Non-pigmented ciliary epithelial cell (primary cell): ENCODE measurements around the gene FUZ.

ENCODE experiments used
- DNase-seq: peaks from one replicate; pipeline ENCODE4 v3.0.0-alpha.2; 2010; ENCODE audit warnings: low read depth

The FUZ gene

DNA sequence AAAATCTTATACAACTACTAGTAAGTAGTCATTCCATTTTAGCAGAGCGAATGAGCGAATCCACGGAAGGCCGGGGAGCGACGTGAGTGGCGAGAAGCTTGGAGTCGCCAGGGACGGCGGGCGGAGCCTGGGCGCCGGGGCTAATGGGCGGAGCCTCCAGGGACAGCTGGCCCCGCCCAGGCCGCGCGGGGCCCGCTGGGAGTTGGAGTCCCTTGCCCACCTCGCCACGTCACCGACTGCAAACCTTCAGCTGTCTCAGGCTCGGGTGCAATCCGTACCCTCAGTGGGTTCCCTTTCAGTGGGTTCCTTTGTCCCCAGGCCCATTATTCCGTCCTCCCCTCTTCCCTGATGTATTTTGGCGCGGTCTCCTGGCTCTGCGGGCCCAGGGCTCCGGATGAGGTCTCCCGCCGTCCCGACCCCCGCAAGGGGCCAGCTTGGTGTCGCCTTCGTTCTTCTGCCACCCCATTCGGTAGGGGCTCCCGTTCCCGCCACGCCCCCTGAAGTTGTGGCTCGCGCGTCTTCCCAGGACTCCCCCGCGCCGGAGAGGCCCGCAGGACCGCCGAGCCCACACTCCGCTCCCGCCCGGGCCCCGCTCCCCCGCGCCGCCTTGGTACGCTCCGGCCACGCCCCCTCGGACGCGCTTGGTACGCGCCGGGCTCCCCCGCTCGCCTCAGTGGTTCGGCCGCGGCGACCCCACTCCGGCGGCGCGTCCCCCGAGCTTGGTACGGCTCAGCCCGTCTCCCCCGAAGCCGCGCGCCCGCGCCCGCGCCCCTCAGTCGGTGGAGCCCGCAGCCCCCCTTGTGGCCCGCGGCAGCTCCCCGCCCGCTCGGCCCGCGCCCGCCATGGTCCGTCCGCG lies 37.6 kb upstream of the FUZ start, which contains the start of gene PTOV1:
Gene PTOV1 (plus strand): TSS at position 673 of the 856 bp plus-strand sequence.
- peak; percentile 70 for DNase-seq

DNA sequence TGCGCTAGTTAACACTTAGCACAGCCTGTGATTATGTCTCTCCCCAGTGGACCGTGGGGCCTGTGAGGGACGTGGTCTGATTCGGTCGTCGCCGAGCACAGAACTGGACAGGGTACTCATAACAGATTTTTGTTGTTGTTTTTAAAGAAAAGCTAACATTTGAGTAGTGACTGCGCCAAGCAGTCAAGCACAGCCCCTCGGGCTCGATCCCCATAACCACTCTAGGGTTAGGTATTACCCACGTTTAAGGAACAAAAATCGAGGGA lies 37.1 kb upstream of the FUZ start:
- no peak for DNase-seq

DNA sequence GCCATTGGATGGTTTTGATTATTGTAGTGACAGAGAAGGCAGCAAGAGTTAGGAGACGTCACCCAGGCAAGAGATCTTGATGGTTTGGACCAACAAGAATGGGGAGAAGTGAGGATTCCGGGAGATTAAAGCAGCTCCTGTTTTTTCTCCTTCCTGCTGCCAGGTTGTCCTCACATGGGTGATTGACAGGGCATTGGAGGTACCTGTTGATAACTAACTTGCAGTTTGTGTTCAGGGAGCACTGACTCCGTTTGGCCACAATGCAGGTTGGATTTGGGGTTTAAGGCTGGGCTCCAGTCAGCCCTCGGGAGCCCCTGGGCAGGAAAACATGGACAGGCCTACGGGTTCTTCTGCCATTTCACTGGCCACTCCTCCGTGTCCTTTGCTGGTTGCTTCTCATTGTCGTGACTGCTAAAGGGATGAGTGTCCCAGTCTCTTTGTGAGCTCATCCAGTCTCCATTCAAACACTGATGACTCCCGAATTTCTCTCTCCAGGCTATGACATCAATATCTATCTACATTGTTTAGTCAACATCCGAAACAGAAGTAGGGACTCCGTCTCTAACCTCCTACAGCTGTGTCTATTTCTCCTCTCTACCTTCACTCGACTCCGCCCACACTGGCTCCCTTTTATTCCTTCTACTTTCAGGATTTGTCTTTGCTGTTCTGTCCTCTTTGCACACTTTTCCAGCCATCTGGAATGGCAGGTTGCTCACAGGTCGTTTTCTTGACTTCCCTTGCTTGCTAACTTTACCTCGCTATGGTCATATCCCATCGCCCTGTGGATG lies 36.5 kb upstream of the FUZ start:
- DNase-seq, result no peak

DNA sequence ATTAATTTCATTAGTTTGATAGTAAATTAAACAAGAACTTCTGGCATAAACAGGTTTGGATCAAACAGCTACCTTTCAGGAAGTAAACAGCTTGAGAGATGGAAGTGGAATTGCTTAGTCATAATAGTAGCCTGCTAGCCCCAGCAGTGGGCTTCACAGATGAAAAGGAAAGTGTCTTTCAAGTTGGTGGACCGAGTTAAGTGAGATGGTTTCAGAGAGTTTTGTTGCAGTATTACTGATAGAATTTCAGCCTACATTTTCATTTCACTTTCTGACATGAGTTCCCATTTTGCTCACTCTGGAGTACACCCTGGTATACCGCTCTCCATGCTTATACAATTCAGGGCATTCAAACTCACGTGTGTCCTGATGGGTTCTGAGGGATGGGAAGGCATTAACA lies 35.8 kb upstream of the FUZ start:
- DNase-seq, result no peak

DNA sequence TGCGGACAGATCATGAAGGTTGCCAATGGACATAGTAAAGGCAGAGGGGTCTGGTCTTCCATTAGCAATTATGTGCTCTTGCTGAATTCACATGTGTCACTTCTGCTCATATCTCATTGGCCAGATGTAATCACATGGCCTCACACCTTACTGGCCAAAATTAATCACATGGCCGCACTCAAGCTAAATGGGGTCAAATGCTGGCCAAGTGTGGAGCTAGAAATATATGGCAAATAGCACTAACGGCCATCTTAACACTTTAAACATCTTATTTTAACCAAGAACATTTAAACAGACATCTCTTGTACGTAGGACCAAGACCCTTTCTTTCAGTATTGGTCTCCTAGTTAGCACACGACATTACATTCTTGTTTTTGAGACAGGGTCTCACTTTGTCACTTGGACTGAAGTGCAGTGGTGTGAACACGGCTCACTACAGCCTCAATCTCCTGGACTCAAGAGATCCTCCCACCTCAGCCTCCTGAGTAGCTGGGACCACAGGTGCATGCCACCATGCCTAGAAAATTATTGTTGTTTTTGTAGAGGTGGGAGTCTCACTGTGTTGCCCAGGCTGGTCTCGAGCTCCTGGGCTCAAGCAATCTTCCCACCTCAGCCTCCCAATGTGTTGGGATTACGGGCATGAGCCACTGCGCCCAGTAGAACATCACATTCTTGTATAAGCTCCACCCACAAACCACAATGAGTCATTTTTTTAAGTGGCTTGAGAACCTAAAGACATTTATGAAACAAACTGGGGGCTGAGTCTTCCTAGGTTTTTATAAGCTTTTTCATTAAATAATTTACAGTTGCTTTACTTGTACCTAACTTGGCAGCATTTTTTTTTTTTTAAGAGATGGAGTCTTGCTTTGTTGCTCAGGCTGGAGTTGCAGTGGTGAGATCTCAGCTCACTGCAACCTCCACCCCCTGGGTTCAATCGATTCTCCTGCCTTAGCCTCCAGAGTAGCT lies 34.9 kb upstream of the FUZ start:
- DNase-seq, result peak; percentile 82

DNA sequence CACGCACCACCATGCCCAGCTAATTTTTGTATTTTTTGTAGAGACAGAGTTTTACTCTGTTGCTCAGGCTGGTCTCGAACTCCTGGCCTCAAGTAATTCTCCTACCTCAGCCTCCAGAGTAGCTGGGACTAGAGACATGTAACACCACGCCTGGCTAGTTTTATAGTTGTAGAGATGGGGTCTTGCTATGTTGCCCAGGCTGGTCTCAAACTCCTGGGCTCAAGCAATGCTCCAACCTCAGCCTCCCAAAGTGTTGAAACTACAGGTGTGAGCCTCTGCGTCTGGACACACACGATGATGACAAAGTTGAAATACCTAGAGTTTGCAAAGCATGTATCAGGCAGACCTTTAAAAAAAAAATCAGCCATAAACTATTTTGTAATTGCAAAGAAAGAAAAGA lies 33.3 kb upstream of the FUZ start:
- no peak for DNase-seq

DNA sequence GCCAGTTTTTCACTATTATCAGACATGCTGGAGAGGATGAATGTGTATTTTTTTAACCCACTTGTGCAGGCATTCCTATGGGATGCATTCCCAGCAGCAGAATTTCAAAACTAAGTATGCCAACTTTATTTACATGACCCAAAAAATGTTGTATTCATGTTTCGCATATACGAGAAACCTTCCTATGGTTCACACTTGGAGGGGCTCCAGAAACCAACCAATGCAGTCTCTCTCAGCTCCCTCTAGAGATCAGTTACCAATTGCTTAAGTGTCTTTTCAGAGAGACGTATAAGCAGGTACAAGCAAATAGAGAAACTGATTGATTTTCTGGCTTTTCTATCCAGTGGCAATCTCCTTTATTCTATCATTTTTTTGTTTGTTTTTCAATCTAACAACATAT lies 32.3 kb upstream of the FUZ start:
- no peak for DNase-seq

DNA sequence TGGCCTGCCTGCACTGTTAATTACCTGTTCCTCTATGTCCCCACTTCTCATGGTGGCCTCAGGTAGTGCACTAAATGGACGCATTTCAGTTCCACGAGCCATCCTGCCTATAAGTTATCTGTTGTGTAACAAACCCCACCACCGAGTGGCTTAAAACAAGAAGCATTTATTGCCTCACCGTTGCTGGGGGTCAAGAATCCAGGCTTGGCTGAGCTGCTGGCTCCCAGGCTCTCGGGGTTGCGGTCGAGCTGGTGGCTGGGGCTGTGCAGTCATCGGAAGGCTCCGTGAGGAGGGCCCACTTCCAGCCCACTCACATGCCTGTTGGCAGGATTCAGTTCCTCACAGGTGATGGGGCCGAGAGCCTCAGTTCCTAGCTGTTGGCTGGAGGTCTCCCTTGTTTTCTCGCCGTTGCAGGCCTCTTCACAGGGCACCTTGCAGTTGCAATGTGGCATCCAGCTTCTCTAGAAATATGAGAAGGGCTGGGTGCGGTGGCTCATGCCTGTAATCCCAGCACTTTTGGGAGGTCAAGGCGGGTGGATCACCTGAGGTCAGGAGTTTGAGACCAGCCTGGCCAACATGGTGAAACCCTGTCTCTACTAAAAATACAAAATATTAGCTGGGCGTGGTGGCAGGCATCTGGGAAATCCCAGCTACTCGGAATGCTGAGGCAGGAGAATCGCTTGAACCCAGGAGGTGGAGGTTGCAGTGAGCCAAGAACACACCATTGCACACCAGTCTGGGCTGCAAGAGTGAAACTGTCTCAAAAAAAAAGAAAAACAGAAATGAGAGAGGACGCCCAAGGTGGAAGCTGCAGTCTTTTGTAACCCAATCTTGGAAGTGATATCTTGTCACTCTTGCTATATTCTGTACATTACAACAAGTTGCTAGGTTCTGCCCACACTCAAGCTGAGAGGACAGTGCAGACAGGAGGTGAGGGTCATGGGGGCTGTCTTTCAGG lies 31.3 kb upstream of the FUZ start:
- DNase-seq, result no peak

DNA sequence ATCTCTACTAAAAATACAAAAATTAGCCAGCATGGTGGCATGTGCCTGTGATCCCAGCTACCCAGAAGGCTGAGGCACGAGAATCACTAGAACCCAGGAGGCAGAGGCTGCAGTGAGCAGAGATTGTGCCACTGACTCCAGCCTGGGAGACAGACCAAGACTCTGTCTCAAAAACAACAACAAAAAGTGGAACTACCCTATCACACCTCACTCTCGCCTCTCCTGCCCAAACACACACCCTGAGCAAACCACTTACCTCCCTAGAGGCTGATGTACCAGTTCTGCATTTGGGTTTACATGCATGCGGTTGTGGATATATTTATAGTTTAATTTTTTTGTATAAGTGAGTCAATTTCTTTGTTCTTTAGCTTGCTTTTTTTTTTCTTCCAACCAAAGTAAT lies 30.2 kb upstream of the FUZ start:
- no peak for DNase-seq

DNA sequence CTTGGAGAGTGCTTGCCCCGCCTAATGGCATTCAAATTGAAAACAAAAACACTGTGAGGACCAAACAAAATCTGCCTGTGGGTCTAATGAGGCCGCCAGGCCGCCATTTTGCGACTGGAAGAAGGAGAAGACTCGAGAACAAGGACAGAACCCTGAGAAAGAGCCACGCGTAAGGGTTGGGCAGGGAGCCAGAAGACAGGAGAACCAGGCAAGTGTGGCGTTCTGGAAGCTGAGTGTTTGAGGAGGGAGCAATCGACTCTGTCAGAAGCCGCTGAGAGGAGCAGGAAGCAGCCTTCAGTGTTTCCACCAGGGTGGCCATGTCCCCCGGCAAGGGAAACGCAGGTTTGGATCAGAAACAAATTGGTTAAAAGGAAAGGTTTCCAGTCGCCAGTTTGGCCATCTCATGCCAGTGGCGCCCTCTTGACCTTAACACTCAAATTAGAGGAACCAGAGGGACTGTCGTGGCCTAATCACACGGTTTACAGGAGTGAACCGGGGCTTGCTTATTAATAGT lies 27.7 kb upstream of the FUZ start:
- no peak for DNase-seq

DNA sequence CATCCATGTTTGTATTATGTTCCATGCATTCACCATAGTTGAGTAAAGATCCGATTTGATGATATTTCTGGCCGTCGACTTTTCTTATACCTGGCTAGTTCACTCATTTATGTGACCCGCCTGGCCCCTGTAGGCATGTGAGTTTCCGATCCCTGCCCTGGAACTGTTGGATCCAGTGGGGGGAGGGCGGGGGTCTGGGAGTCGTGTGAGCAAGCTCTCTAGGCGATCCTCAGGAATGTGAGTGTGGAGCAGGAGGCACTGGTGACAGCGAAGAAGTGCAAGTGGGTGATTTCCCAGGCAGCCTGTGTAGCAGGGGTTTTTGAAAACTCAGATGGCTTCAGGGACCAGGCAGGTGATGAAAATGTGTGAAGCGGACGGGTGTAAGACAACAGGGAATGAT lies 27.2 kb upstream of the FUZ start:
- DNase-seq, result no peak

DNA sequence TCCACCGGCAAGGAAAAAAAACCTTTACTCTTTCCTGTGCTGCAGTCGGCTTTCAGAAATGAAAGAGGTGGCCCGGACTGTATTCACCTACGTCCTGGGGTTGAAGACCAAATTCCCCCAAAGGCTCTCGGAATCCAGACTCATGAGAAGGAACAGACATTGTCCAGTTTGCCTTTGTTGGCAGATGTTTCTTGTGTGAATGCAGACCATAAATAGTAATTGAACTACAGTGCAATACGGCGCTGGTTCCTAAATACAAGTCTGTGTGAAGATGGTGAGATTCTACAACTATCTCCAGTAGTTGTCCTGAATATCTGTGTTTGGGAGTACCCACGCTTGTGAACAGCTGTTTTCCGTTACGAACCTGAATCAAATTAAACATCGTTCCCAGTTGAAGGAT lies 26.6 kb upstream of the FUZ start:
- DNase-seq, result no peak

DNA sequence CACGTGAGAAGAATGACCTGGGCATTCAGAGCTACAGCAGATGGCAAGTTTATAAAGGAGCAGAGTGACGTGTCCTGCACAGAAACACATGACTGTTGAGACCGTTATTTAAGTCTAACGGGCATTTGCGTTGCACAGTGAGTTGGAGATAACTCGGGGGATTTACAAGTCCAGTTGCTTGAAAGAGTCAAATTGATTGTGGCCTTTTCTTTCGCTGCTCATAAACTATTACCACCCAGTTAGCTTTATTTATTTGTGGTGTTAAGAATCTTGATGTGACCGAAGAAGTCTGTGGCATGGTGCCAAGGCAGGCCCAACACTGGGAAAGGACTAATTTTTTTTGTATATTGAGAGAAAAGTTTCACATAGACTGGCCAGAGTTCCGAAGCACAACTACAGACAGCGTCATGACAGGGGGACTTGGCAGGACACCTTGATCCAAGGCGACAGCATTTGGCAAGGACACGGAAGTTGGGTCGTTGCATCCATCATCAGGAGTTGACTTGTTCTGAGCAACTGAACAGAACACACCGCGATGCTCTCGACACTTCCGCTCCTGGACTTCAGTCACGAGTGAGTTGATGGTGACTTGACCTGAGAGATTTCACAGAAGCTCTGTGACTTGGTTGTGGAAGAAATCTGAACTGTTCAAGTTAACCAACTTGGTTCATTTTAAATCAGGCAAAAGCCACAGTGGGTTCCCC lies 25.9 kb upstream of the FUZ start:
- no peak for DNase-seq

DNA sequence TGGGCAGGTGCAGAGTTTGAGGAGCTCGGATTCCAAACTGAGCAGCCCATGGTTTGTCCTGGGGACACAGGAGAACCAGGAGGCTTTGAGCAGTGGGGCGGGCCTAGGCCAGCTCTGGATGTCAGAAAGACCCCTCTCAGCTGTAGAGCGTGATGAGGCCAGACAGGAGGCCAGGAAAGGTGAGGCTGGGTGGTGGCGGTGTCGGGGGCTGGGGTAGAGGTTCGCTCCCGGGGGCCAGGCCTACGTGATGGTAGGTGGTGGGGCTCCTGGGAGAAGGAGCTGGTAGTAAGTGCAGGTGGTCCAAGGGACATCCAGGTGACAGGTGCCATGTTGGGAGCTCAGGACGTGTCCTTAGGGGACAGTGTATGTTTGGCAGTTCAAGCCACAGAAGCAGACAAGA lies 24.3 kb upstream of the FUZ start:
- no peak for DNase-seq

DNA sequence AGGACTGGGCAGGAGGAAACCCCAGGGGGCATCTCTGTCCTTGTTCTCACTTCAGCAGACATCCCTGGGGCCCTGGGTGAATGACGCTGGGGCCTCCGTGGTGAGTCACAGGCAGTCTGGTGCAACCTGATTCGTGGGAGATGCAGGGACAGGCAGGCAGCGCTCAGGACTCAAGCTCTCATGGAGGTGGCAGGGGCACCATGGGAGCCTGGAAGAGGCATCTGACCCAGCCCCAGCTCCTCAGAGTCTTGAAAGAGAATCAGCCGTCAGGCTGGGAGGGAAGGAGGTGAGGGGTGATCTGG lies 23.9 kb upstream of the FUZ start:
- peak; percentile 17 for DNase-seq

DNA sequence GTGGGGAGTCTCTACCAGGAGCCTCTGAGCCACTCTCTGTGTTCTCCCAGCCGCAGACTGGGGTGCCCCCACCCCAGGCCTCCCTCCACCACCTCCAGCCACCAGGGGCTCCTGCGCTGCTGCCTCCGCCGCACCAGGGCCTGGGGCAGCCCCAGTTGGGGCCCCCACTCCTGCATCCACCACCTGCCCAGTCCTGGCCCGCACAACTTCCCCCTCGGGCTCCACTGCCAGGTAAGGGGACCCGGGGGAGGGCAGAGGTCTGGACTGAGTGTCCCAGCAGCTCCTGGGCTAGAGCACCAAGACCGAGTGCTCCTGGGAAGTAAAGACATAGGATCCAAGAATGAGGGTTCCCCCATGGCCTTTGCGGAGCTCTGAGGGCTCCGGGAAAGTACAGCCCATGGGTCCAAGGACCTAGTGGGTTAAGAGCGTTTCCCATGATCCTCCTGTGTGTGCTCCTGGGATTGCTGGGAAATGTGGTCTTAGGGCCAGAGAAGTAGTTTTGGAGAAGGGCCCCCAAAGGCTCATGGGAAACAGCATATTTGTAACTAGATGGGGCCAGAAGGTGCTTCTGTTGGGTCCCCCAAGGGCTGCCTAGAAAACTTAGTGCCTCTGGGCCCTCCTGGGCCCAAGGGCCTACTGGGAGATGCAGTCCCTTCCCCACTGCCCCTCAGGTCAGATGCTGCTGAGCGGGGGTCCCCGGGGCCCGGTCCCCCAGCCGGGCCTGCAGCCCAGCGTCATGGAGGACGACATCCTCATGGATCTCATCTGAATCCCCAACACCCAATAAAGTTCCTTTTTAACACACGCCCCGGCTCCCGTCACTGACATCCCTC lies 23.3 kb upstream of the FUZ start:
- DNase-seq, result no peak

DNA sequence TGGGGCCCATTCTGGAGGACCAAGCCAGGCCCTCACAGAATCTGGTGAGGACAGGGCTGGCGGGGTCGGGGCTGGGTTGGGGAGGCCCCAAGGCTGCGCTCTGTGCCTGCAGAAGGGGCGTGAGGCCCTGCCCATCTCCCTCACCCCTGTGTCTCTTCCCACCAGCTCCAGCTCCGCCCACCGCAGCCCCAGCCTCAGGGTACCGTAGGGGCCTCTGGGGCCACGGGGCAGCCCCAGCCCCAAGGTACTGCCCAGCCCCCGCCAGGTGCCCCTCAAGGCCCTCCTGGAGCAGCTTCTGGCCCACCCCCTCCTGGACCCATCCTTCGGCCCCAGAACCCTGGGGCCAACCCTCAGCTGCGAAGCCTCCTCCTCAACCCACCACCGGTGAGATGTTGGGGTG lies 22.5 kb upstream of the FUZ start:
- no peak for DNase-seq

DNA sequence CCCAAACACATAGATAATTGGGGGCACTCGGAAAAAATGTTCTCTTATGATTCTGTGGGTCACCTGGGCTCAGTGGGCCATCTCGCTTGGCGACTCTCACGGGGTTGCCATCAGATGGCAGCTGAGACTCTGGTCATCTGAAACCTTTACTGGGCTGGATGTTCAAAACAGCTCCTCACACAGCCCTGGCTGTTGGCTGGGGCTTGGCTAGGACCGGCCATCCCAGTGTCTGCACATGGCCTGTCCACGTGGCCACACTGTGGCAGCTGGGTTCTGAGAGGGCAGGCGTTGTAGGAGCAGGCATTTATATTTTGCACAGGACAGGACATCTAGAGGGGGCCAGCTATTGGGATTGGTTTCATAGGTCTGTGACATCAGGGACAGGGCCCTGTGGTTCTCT lies 20.5 kb upstream of the FUZ start:
- DNase-seq, result no peak

DNA sequence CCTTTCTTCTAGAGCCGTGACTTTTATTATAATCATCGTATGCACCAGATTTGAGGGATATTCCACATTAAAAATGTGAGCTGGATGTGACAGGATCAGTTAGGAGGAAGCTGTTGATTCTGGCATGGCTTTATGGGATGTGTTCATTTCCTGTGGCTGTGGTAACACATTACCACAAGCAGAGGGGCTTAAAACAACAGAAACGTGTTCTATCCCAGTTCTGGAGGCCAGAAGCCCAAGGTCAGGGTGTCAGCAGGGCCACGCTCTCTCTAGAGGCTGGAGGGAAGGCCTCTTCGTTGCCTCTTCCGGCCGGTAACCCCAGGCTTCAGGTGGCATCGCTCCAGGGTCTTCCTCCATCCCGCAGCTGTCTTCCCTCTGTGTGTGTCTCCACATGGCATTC lies 19.5 kb upstream of the FUZ start:
- no peak for DNase-seq

DNA sequence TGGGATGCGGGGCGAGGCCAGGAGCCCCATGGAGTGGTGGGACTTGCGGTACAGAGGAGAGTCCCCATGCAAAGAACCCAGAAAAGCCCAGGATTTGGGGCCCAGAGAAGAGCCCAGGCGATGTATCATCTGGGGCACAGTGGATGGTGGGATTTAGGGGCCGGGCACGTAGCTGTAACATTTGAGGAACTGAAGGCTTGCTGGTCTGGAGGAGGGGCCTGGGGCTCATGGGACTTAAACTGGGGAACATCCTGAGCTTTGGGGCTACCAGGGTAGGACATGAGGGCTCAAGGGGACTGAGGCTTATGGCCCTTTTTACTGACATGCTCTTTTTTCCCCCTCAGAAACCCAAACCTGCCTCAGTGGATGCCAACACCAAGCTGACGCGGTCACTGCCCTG lies 18.5 kb upstream of the FUZ start:
- no peak for DNase-seq
